GM12878 (cell line): ENCODE measurements around the gene BMP2K. TPM values are rescaled to one million over a fixed set of nuclear protein-coding genes. Genes with fewer than 3 reads are reported as not detected.

Experiments used
- ATAC-seq: fragments of 200-7000 bp; cut with Tn5 transposase; 3 replicates; pipeline ENCODE4 v1.9.1; 2020; ENCODE audit warnings: mild to moderate bottlenecking, moderate library complexity
- BruUV-seq: library from RNA; stranded (reverse); fragments of 400-500 nt; replicated peaks from 2 replicates; lab custom pipeline; 2021; lab: Mats Ljungman, UMichigan
- CTCF ChIA-PET: fragments of 300-600 bp; sonication (Branson Sonifier 250); formaldehyde crosslinking; extraction: SDS; loops from one replicate; lab custom pipeline; 2021; ENCODE audit warnings: inconsistent platforms; lab: Yijun Ruan, JAX
- POLR2A ChIA-PET: fragments of 350-600 bp; formaldehyde crosslinking; extraction: SDS; loops from one replicate; lab custom pipeline; 2021; ENCODE audit warnings: inconsistent platforms; lab: Charles Lee
- RAD21 ChIA-PET: fragments of 300-600 bp; sonication (Branson Sonifier 250); formaldehyde crosslinking; loops from one replicate; lab custom pipeline; 2023; ENCODE audit warnings: antibody characterized with exemption; ENCODE audit not compliant: unreplicated experiment; lab: Charles Lee
- SMC1A ChIA-PET: fragments of 300-600 bp; sonication (Branson Sonifier 250); formaldehyde crosslinking; loops from one replicate; lab custom pipeline; 2023; ENCODE audit not compliant: unreplicated experiment, uncharacterized antibody; lab: Charles Lee
- DNase-seq: peaks from one replicate; pipeline ENCODE4 v3.0.0-alpha.2; 2011; ENCODE audit warnings: low read depth, low spot score
- FAIRE-seq: peaks from 3 replicates; lab custom pipeline; 2011; peaks lifted over from hg19 to GRCh38; lab: Jason Lieb, UNC
- H2AFZ ChIP-seq: 2 replicates; pipeline ENCODE4 v1.6.0; 2011; ENCODE audit warnings: low read depth, low read length, control low read depth; ENCODE audit not compliant: control insufficient read depth
- H3K27ac ChIP-seq: 2 replicates; pipeline ENCODE4 v1.5.1; 2011; ENCODE audit warnings: control low read depth; ENCODE audit not compliant: control insufficient read depth, insufficient read depth
- H3K27me3 ChIP-seq, 2 experiments: replicated peaks in 1 of 2; 2 replicates each; pipeline versions ENCODE4 v1.6.0 to v1.6.1; 2011; ENCODE audit warnings: low read length in 1 of 2; ENCODE audit not compliant: control insufficient read depth in 2 of 2, insufficient read depth in 2 of 2
- H3K36me3 ChIP-seq, 2 experiments: 2 replicates each; pipeline ENCODE4 v1.5.1; 2011; ENCODE audit warnings: low read length in 1 of 2; ENCODE audit not compliant: control insufficient read depth in 2 of 2, insufficient read depth in 2 of 2
- H3K4me1 ChIP-seq: 2 replicates; pipeline ENCODE4 v1.6.1; 2011; ENCODE audit warnings: mild to moderate bottlenecking, low read length, moderate library complexity, mixed read lengths; ENCODE audit not compliant: control insufficient read depth, insufficient read depth
- H3K4me2 ChIP-seq: 2 replicates; pipeline ENCODE4 v1.6.0; 2011; ENCODE audit warnings: control low read depth; ENCODE audit not compliant: control insufficient read depth, insufficient read depth
- H3K4me3 ChIP-seq: fragments of 200-600 bp; sonication (generic); 2 replicates; pipeline ENCODE4 v1.5.1; 2016
- H3K79me2 ChIP-seq: 2 replicates; pipeline ENCODE4 v1.6.0; 2011; ENCODE audit warnings: low read length; ENCODE audit not compliant: control insufficient read depth, insufficient read depth
- H3K9ac ChIP-seq: 2 replicates; pipeline ENCODE4 v1.8.0; 2011; ENCODE audit warnings: low read length, control low read depth, mixed read lengths; ENCODE audit not compliant: control insufficient read depth, insufficient read depth
- H3K9me3 ChIP-seq: replicated peaks from 3 replicates; pipeline ENCODE4 v1.5.1; 2011; ENCODE audit warnings: mild to moderate bottlenecking, low read length; ENCODE audit not compliant: control insufficient read depth, insufficient read depth
- H4K20me1 ChIP-seq: 2 replicates; pipeline ENCODE4 v1.6.0; 2011; ENCODE audit not compliant: control insufficient read depth, insufficient read depth
- BCL3 ChIP-seq: IDR thresholded peaks from 2 replicates; pipeline ENCODE4 v1.6.1; 2011; ENCODE audit warnings: borderline replicate concordance, low read depth, mild to moderate bottlenecking, moderate library complexity, low read length; ENCODE audit not compliant: insufficient read depth, poor library complexity, severe bottlenecking
- BCLAF1 ChIP-seq: fragments of 450-650 bp; IDR thresholded peaks from 2 replicates; pipeline ENCODE4 v1.6.1; 2017; ENCODE audit warnings: antibody characterized with exemption, mild to moderate bottlenecking, moderate library complexity
- BMI1 ChIP-seq: fragments of 450-650 bp; IDR thresholded peaks from 2 replicates; pipeline ENCODE4 v1.6.1; 2016; ENCODE audit warnings: mild to moderate bottlenecking, moderate library complexity, borderline replicate concordance
- BRCA1 ChIP-seq: IDR thresholded peaks from 2 replicates; pipeline ENCODE4 v1.6.1; 2011; ENCODE audit warnings: low read depth, low read length, improper control_type of control experiment
- ELK1 ChIP-seq: IDR thresholded peaks from 2 replicates; pipeline ENCODE4 v1.6.1; 2012; ENCODE audit warnings: low read depth, low read length, improper control_type of control experiment
- NR2C1 ChIP-seq: fragments of 450-650 bp; IDR thresholded peaks from 2 replicates; pipeline ENCODE4 v1.6.1; 2017; ENCODE audit warnings: antibody characterized with exemption, mild to moderate bottlenecking, moderate library complexity
- NR2C2 ChIP-seq: IDR thresholded peaks from 2 replicates; pipeline ENCODE4 v1.6.1; 2011; ENCODE audit warnings: borderline replicate concordance, low read depth; ENCODE audit not compliant: control insufficient read depth, insufficient read length
- POLR2A ChIP-seq: IDR thresholded peaks from 2 replicates; pipeline ENCODE4 v1.6.1; 2011; ENCODE audit warnings: low read depth, mild to moderate bottlenecking, low read length
- POLR2AphosphoS2 ChIP-seq: IDR thresholded peaks from 2 replicates; pipeline ENCODE4 v1.6.1; 2011; ENCODE audit warnings: low read depth, mild to moderate bottlenecking, low read length, improper control_type of control experiment, moderate library complexity
- SP1 ChIP-seq: IDR thresholded peaks from one replicate; pipeline ENCODE4 v1.6.1; 2011; ENCODE audit warnings: low read depth, low read length
- SREBF1 ChIP-seq: IDR thresholded peaks from 2 replicates; pipeline ENCODE4 v1.6.1; 2012; ENCODE audit warnings: mild to moderate bottlenecking, low read length
- STAT3 ChIP-seq: IDR thresholded peaks from 2 replicates; pipeline ENCODE4 v1.6.1; 2011; ENCODE audit warnings: low read depth, low read length, improper control_type of control experiment
- ZNF217 ChIP-seq: fragments of 450-650 bp; IDR thresholded peaks from 2 replicates; pipeline ENCODE4 v1.6.1; 2017; ENCODE audit warnings: antibody characterized with exemption, mild to moderate bottlenecking
- ZNF274 ChIP-seq: IDR thresholded peaks from one replicate; pipeline ENCODE4 v1.8.0; 2011; ENCODE audit not compliant: insufficient read length, insufficient read depth
- WGBS: methylation state at CpG from one replicate; pipeline ENCODE4 v1.1.6; 2016; ENCODE audit warnings: low lambda C conversion rate; ENCODE audit not compliant: insufficient replicate concordance, insufficient coverage; ENCODE audit errors: missing lambda C conversion rate; 5-methylcytosine and 5-hydroxymethylcytosine counted together
- in situ Hi-C: fragments of 300-500 bp; cut with MboI; formaldehyde crosslinking; loops from 9 replicates; pipeline ENCODE4 v1.14.3; 2018; ENCODE audit warnings: mixed read lengths
- intact Hi-C: fragments of 100-400 bp; cut with micrococcal nuclease; formaldehyde crosslinking; loops from one replicate; pipeline ENCODE4 v1.14.2; 2022; ENCODE audit not compliant: unreplicated experiment
- polyA plus RNA-seq, 11 experiments: library from polyadenylated mRNA; depleted of rRNA in 4 of 11; unstranded in 6 of 11; stranded (reverse) in 5 of 11; fragments of >200 nt; fragmentation: Nextera tagmentation in 4 of 11; fragmentation: Illumina TruSeq in 1 of 11; extraction: Ambion mirVana in 4 of 11; extraction: Trizol in 1 of 11; gene quantifications; 1 replicate in 1 of 11; 2 replicates in 10 of 11; pipeline versions ENCODE4 v1.2.1 to v1.2.3, GENCODE V29; 2011 to 2016; ENCODE audit warnings: inconsistent platforms in 2 of 11, missing spikeins in 2 of 11, low read depth in 1 of 11
- total RNA-seq, 4 experiments: library from RNA; depleted of rRNA in 3 of 4; stranded (reverse); fragments of >200 nt in 3 of 4; fragmentation: Illumina TruSeq in 1 of 4; extraction: Trizol in 1 of 4; gene quantifications; 2 replicates each; pipeline versions ENCODE4 v1.2.1 to v1.2.3, GENCODE V29; 2013 to 2021

BMP2K gene
- total and polyA plus RNA-seq, 10 of the 15 experiments (the other 5 are each of a cell fraction or from before 2014, with no cell fraction given), result 3.3 to 84.6 (median 24.8) TPM

- DNase-seq (no peak), ATAC-seq (no peak), FAIRE-seq (no peak)
- H2AFZ ChIP-seq, result no peak overlapping the region
- ChIA-PET RAD21 (interaction anchor here (1.0 kb wide), 1 partner anchor 14 kb away, joined by 3 read pairs; no protein-coding TSS in a partner anchor), POLR2A (no interaction called here), SMC1A (interaction anchor here (0.7 to 2.6 kb wide), 6 partner anchors 10 to 1425 kb away, joined by 3 to 9 read pairs (median 4); no protein-coding TSS in a partner anchor), CTCF (no interaction called here)
- no peak overlapping the region for H3K9ac ChIP-seq
- no peak overlapping the region for H3K4me2 ChIP-seq
- H3K79me2 ChIP-seq, result no peaks in the 10 kb centered on the region
- no TSS peak for BruUV-seq
- no peaks in the 10 kb centered on the region; the same call in 1 of the 3 replicates for H3K9me3 ChIP-seq
- in situ Hi-C loops, result loop anchor here (25.0 kb wide), 1 partner anchor 1306 kb away; the partner anchor contains the start of gene ANTXR2
- no peak overlapping the region for H3K4me3 ChIP-seq
- H4K20me1 ChIP-seq, result no peaks in the 10 kb centered on the region
- WGBS, result 100% methylated on average over 1 of the region's 1 CpG
- H3K36me3 ChIP-seq, result no peaks in the 10 kb centered on the region
- intact Hi-C loops, result no loop called here
- no peaks in the 10 kb centered on the region for H3K27me3 ChIP-seq
- H3K4me1 ChIP-seq, result peaks cover 19% of the 10 kb centered on the region
- H3K27ac ChIP-seq, result no peak overlapping the region
- TF ChIP-seq SREBF1 (no peak), ZNF217 (no peak), POLR2AphosphoS2 (no peak), STAT3 (no peak), BRCA1 (no peak), BCLAF1 (no peak), BMI1 (no peak), NR2C2 (no peak), ELK1 (no peak), ZNF274 (no peak), SP1 (no peak), POLR2A (no peak), BCL3 (no peak), NR2C1 (no peak)
- TF ChIP-seq, all 136 proteins: peak for 0
Measured at GRCh38 chr4:78756776-78757175, 19.4 kb upstream of the BMP2K start.
